ENCODE measurements around the gene LEFTY1.

Gene LEFTY1

GRCh38 chr1:225855503-225856300, 33.2 kb downstream of the LEFTY1 start:
- Histone ChIP-seq H2AFZ (ENCODE audit: low read length) (no peak overlapping the region), H4K91ac (ENCODE audit: low read depth, low read length, poor library complexity) (no peak overlapping the region), H3K23ac (ENCODE audit: low read depth, low read length, poor library complexity) (no peak overlapping the region), H2BK12ac (ENCODE audit: low read length) (no peak overlapping the region), H4K8ac (ENCODE audit: low read depth, low read length) (no peak overlapping the region), H3K36me3 (replicated peaks in 1 of 2; ENCODE audit: control insufficient read depth in 2 of 2, insufficient read depth in 2 of 2, low read length in 2 of 2) (peaks cover 0 to 33% of the 10 kb centered on the region in 2 donors), H3K14ac (ENCODE audit: low read length) (no peak overlapping the region), H2AK5ac (ENCODE audit: low read depth, low read length) (no peak overlapping the region), H2BK15ac (ENCODE audit: low read length) (no peak overlapping the region), H3K4me2 (ENCODE audit: insufficient read depth, low read length, poor library complexity, severe bottlenecking) (no peak overlapping the region), H3K9ac (ENCODE audit: low read depth, low read length, poor library complexity) (no peak overlapping the region), H2BK5ac (ENCODE audit: low read length) (no peak overlapping the region), H3K79me1 (ENCODE audit: low read depth, low read length) (no peaks in the 10 kb centered on the region), H3K4me3 (ENCODE audit: low read length in 2 of 2) (no peak overlapping the region), H3K4me1 (ENCODE audit: control insufficient read depth in 2 of 2, insufficient read depth in 1 of 2, low read depth in 1 of 2, low read length in 2 of 2) (no peaks in the 10 kb centered on the region), H3K27me3 (ENCODE audit: control insufficient read depth in 3 of 3, insufficient read depth in 3 of 3, low read depth in 1 of 3, low read length in 3 of 3) (no peaks in the 10 kb centered on the region), H3K4ac (ENCODE audit: low read length) (no peak overlapping the region), H3K18ac (ENCODE audit: low read length) (no peak overlapping the region), H3K27ac (replicated peaks; ENCODE audit: low read length) (no peak overlapping the region), H3K9me3 (replicated peaks in 1 of 2; ENCODE audit: control insufficient read depth in 2 of 2, insufficient read depth in 1 of 2, low read depth in 1 of 2, low read length in 2 of 2) (peaks cover 0 to 3% of the 10 kb centered on the region in 2 donors), H2BK120ac (ENCODE audit: low read depth, low read length) (no peak overlapping the region)
- no CpG with 5 or more reads among the region's 10 CpGs for WGBS, 2 donors (ENCODE audit: extremely low coverage in 2 of 2, insufficient read length in 2 of 2, insufficient replicate concordance in 1 of 2)
- DNase-seq (ENCODE audit: low spot score), result no peak

GRCh38 chr1:225853441-225853840, 35.5 kb downstream of the LEFTY1 start:
- Histone ChIP-seq H3K14ac (ENCODE audit: low read length) (peak overlapping the region; percentile 25), H3K9me3 (replicated peaks in 1 of 2; ENCODE audit: control insufficient read depth in 2 of 2, insufficient read depth in 1 of 2, low read depth in 1 of 2, low read length in 2 of 2) (peaks cover 0 to 6% of the 10 kb centered on the region in 2 donors), H2AK5ac (ENCODE audit: low read depth, low read length) (no peak overlapping the region), H4K91ac (ENCODE audit: low read depth, low read length, poor library complexity) (no peak overlapping the region), H3K36me3 (replicated peaks in 1 of 2; ENCODE audit: control insufficient read depth in 2 of 2, insufficient read depth in 2 of 2, low read length in 2 of 2) (peaks cover 0 to 28% of the 10 kb centered on the region in 2 donors), H2BK5ac (ENCODE audit: low read length) (no peak overlapping the region), H3K4me1 (ENCODE audit: control insufficient read depth in 2 of 2, insufficient read depth in 1 of 2, low read depth in 1 of 2, low read length in 2 of 2) (peaks cover 0 to 1% of the 10 kb centered on the region in 2 donors), H3K18ac (ENCODE audit: low read length) (peak overlapping the region; percentile 33), H3K4ac (ENCODE audit: low read length) (no peak overlapping the region), H2BK15ac (ENCODE audit: low read length) (no peak overlapping the region), H3K4me2 (ENCODE audit: insufficient read depth, low read length, poor library complexity, severe bottlenecking) (no peak overlapping the region), H3K4me3 (ENCODE audit: low read length in 2 of 2) (no peak overlapping the region), H2BK120ac (ENCODE audit: low read depth, low read length) (no peak overlapping the region), H3K27me3 (ENCODE audit: control insufficient read depth in 3 of 3, insufficient read depth in 3 of 3, low read depth in 1 of 3, low read length in 3 of 3) (no peaks in the 10 kb centered on the region), H3K79me1 (ENCODE audit: low read depth, low read length) (no peaks in the 10 kb centered on the region), H4K8ac (ENCODE audit: low read depth, low read length) (no peak overlapping the region), H2AFZ (ENCODE audit: low read length) (no peak overlapping the region), H3K27ac (replicated peaks; ENCODE audit: low read length) (no peak overlapping the region), H2BK12ac (ENCODE audit: low read length) (no peak overlapping the region), H3K23ac (ENCODE audit: low read depth, low read length, poor library complexity) (no peak overlapping the region), H3K9ac (ENCODE audit: low read depth, low read length, poor library complexity) (peak overlapping the region; percentile 54)
- DNase-seq (ENCODE audit: low spot score), result no peak
- WGBS, 2 donors (ENCODE audit: extremely low coverage in 2 of 2, insufficient read length in 2 of 2, insufficient replicate concordance in 1 of 2), result no CpG with 5 or more reads among the region's 12 CpGs

GRCh38 chr1:225852413-225853124, 36.4 kb downstream of the LEFTY1 start:
- no peak overlapping the region for H3K23ac ChIP-seq (ENCODE audit: low read depth, low read length, poor library complexity)
- no peak overlapping the region for H4K91ac ChIP-seq (ENCODE audit: low read depth, low read length, poor library complexity)
- H2AK5ac ChIP-seq (ENCODE audit: low read depth, low read length), result no peak overlapping the region
- peaks cover 0 to 35% of the 10 kb centered on the region in 2 donors for H3K36me3 ChIP-seq (replicated peaks in 1 of 2; ENCODE audit: control insufficient read depth in 2 of 2, insufficient read depth in 2 of 2, low read length in 2 of 2)
- no peak overlapping the region for H3K9ac ChIP-seq (ENCODE audit: low read depth, low read length, poor library complexity)
- H3K4me1 ChIP-seq (ENCODE audit: control insufficient read depth in 2 of 2, insufficient read depth in 1 of 2, low read depth in 1 of 2, low read length in 2 of 2), result peaks cover 0 to 1% of the 10 kb centered on the region in 2 donors
- no peak overlapping the region for H3K14ac ChIP-seq (ENCODE audit: low read length)
- no peak for DNase-seq (ENCODE audit: low spot score)
- H3K79me1 ChIP-seq (ENCODE audit: low read depth, low read length), result no peaks in the 10 kb centered on the region
- H4K8ac ChIP-seq (ENCODE audit: low read depth, low read length), result no peak overlapping the region
- H3K18ac ChIP-seq (ENCODE audit: low read length), result no peak overlapping the region
- no peak overlapping the region for H3K27ac ChIP-seq (replicated peaks; ENCODE audit: low read length)
- no peak overlapping the region for H2BK120ac ChIP-seq (ENCODE audit: low read depth, low read length)
- H2BK15ac ChIP-seq (ENCODE audit: low read length), result no peak overlapping the region
- WGBS, 2 donors (ENCODE audit: extremely low coverage in 2 of 2, insufficient read length in 2 of 2, insufficient replicate concordance in 1 of 2), result no CpG with 5 or more reads among the region's 13 CpGs
- no peak overlapping the region for H2BK12ac ChIP-seq (ENCODE audit: low read length)
- H2BK5ac ChIP-seq (ENCODE audit: low read length), result no peak overlapping the region
- H3K4ac ChIP-seq (ENCODE audit: low read length), result no peak overlapping the region
- peaks cover 0 to 6% of the 10 kb centered on the region in 2 donors for H3K9me3 ChIP-seq (replicated peaks in 1 of 2; ENCODE audit: control insufficient read depth in 2 of 2, insufficient read depth in 1 of 2, low read depth in 1 of 2, low read length in 2 of 2)
- no peak overlapping the region for H3K4me3 ChIP-seq (ENCODE audit: low read length in 2 of 2)
- H3K4me2 ChIP-seq (ENCODE audit: insufficient read depth, low read length, poor library complexity, severe bottlenecking), result no peak overlapping the region
- H3K27me3 ChIP-seq (ENCODE audit: control insufficient read depth in 3 of 3, insufficient read depth in 3 of 3, low read depth in 1 of 3, low read length in 3 of 3), result no peaks in the 10 kb centered on the region
- no peak overlapping the region for H2AFZ ChIP-seq (ENCODE audit: low read length)

GRCh38 chr1:225851805-225852204, 37.1 kb downstream of the LEFTY1 start:
- no peak overlapping the region for H4K91ac ChIP-seq (ENCODE audit: low read depth, low read length, poor library complexity)
- H3K9me3 ChIP-seq (replicated peaks in 1 of 2; ENCODE audit: control insufficient read depth in 2 of 2, insufficient read depth in 1 of 2, low read depth in 1 of 2, low read length in 2 of 2), result peaks cover 0 to 6% of the 10 kb centered on the region in 2 donors
- H3K4me3 ChIP-seq (ENCODE audit: low read length in 2 of 2), result no peak overlapping the region
- no peak for DNase-seq (ENCODE audit: low spot score)
- H3K79me1 ChIP-seq (ENCODE audit: low read depth, low read length), result no peaks in the 10 kb centered on the region
- H2AFZ ChIP-seq (ENCODE audit: low read length), result no peak overlapping the region
- peaks cover 0 to 1% of the 10 kb centered on the region in 2 donors for H3K4me1 ChIP-seq (ENCODE audit: control insufficient read depth in 2 of 2, insufficient read depth in 1 of 2, low read depth in 1 of 2, low read length in 2 of 2)
- H3K14ac ChIP-seq (ENCODE audit: low read length), result no peak overlapping the region
- H2BK12ac ChIP-seq (ENCODE audit: low read length), result no peak overlapping the region
- no peak overlapping the region for H2AK5ac ChIP-seq (ENCODE audit: low read depth, low read length)
- no peak overlapping the region for H2BK120ac ChIP-seq (ENCODE audit: low read depth, low read length)
- no peak overlapping the region for H3K4me2 ChIP-seq (ENCODE audit: insufficient read depth, low read length, poor library complexity, severe bottlenecking)
- no peak overlapping the region for H3K23ac ChIP-seq (ENCODE audit: low read depth, low read length, poor library complexity)
- WGBS, 2 donors (ENCODE audit: extremely low coverage in 2 of 2, insufficient read length in 2 of 2, insufficient replicate concordance in 1 of 2), result no CpG with 5 or more reads among the region's 4 CpGs
- H3K27me3 ChIP-seq (ENCODE audit: control insufficient read depth in 3 of 3, insufficient read depth in 3 of 3, low read depth in 1 of 3, low read length in 3 of 3), result no peaks in the 10 kb centered on the region
- no peak overlapping the region for H2BK15ac ChIP-seq (ENCODE audit: low read length)
- H3K36me3 ChIP-seq (replicated peaks in 1 of 2; ENCODE audit: control insufficient read depth in 2 of 2, insufficient read depth in 2 of 2, low read length in 2 of 2), result peaks cover 2 to 39% of the 10 kb centered on the region in 2 donors
- H3K18ac ChIP-seq (ENCODE audit: low read length), result no peak overlapping the region
- H3K4ac ChIP-seq (ENCODE audit: low read length), result no peak overlapping the region
- H3K27ac ChIP-seq (replicated peaks; ENCODE audit: low read length), result no peak overlapping the region
- H4K8ac ChIP-seq (ENCODE audit: low read depth, low read length), result no peak overlapping the region
- no peak overlapping the region for H3K9ac ChIP-seq (ENCODE audit: low read depth, low read length, poor library complexity)
- H2BK5ac ChIP-seq (ENCODE audit: low read length), result no peak overlapping the region

Data from neuronal stem cell (in vitro differentiated cells).